ENCODE measurements around the gene SLC2A10. TPM values are rescaled to one million over a fixed set of nuclear protein-coding genes. Genes with fewer than 3 reads are reported as not detected.

Gene SLC2A10
- total RNA-seq (2014; rRNA removed; shearing (Covaris generic)) (7.9 and 14.6 TPM in 2 replicates), polyA plus RNA-seq (2016; fragmentation: Nextera tagmentation; extraction: Ambion mirVana) (4.3 and 4.9 TPM in 2 replicates)
- long read RNA-seq = 0 reads

DNA sequence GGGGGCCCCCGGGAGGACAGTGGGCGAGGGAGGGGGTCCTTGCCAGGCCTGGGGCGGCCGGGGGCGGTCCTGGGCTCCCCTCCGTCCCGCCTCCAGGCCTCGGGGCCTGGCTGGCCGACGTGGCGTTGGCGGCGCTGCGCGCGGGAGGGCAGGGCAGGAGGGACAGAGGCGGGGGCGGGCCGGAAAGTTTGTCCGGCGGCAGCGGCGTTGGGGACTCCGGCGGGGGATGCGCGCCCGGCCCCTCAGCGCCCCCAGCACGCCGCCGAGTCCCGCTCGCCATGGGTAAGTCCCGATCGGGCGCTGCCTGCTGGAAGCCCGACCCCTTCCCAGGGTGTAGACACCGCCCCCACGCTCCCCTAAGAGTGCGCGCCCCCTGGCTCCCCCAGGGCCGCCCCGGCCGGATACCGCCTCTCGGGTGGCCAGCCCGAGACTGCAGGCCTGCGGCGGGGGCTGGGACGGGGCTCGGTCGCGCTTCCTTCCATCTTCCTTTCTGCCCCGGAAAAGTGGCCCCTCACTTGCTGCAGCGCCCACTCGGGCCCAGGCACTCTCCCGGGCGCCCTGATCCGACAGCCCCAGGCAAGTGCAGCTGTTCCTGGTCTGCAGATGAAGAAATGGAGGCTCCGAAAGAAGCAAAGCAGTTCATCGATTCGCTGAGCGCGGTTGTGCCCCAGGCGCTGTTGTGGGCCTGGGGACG is at the start of gene SLC2A10:
SLC2A10 (plus strand) TSS at position 191 of the 694 bp plus-strand sequence; CDS start at position 279, 88 bp downstream.
- Histone ChIP-seq H2AFZ (peak within 1 kb of the TSS; percentile 92), H3K9me2 (ENCODE audit: insufficient read depth) (no peaks in the 10 kb centered on the region), H3F3A (replicated peaks; ENCODE audit: low read depth) (peaks cover 12% of the 10 kb centered on the region; the same call in 1 of the 2 replicates), H3K4me2 (peak within 1 kb of the TSS; percentile 88), H3K27ac (ENCODE audit: low read depth) (peak within 1 kb of the TSS; percentile 27; the same call in 1 of the 2 replicates), H3K36me3 (ENCODE audit: insufficient read depth) (0 out of 2 replicates have a peak, but pooled peaks cover 5% of the 10 kb centered on the region), H3K27me3 (ENCODE audit: insufficient read depth) (no peaks in the 10 kb centered on the region), H3K4me1 (ENCODE audit: insufficient read depth) (peaks cover 22% of the 10 kb centered on the region; the same call in 1 of the 2 replicates), H4K20me1 (replicated peaks; ENCODE audit: insufficient read depth) (no peaks in the 10 kb centered on the region), H3K4me3 (peak within 1 kb of the TSS; percentile 84), H3K79me2 (replicated peaks; ENCODE audit: insufficient read depth) (no peaks in the 10 kb centered on the region)
- Mint-ChIP-seq H3K27ac (peak within 1 kb of the TSS; percentile 52; the same call in 1 of the 2 replicates), H3K27me3 (ENCODE audit: insufficient read depth, low read depth, poor library complexity) (peaks cover 20% of the 10 kb centered on the region), H3K9me3 (peaks cover 22% of the 10 kb centered on the region; the same call in 2 of the 3 replicates), H3K4me1 (peaks cover 24% of the 10 kb centered on the region), H3K36me3 (ENCODE audit: low read depth) (peaks cover 9% of the 10 kb centered on the region), H3K4me3 (peak within 1 kb of the TSS; percentile 86)
- no peak for TF ChIP-seq ZNF114 (CRISPR knock-in tag; IDR thresholded peaks at IDR 0.05)
- 0 out of 2 replicates have a peak, but pooled peaks have one; percentile 12 for TF ChIP-seq POLR2AphosphoS5 (IDR thresholded peaks at IDR 0.05; ENCODE audit: low read depth)
- TF ChIP-seq, protein P1, sequence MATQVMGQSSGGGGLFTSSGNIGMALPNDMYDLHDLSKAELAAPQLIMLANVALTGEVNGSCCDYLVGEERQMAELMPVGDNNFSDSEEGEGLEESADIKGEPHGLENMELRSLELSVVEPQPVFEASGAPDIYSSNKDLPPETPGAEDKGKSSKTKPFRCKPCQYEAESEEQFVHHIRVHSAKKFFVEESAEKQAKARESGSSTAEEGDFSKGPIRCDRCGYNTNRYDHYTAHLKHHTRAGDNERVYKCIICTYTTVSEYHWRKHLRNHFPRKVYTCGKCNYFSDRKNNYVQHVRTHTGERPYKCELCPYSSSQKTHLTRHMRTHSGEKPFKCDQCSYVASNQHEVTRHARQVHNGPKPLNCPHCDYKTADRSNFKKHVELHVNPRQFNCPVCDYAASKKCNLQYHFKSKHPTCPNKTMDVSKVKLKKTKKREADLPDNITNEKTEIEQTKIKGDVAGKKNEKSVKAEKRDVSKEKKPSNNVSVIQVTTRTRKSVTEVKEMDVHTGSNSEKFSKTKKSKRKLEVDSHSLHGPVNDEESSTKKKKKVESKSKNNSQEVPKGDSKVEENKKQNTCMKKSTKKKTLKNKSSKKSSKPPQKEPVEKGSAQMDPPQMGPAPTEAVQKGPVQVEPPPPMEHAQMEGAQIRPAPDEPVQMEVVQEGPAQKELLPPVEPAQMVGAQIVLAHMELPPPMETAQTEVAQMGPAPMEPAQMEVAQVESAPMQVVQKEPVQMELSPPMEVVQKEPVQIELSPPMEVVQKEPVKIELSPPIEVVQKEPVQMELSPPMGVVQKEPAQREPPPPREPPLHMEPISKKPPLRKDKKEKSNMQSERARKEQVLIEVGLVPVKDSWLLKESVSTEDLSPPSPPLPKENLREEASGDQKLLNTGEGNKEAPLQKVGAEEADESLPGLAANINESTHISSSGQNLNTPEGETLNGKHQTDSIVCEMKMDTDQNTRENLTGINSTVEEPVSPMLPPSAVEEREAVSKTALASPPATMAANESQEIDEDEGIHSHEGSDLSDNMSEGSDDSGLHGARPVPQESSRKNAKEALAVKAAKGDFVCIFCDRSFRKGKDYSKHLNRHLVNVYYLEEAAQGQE (IDR thresholded peaks at IDR 0.05; ENCODE audit: unreplicated experiment) = no peak
- TF ChIP-seq, protein P2, sequence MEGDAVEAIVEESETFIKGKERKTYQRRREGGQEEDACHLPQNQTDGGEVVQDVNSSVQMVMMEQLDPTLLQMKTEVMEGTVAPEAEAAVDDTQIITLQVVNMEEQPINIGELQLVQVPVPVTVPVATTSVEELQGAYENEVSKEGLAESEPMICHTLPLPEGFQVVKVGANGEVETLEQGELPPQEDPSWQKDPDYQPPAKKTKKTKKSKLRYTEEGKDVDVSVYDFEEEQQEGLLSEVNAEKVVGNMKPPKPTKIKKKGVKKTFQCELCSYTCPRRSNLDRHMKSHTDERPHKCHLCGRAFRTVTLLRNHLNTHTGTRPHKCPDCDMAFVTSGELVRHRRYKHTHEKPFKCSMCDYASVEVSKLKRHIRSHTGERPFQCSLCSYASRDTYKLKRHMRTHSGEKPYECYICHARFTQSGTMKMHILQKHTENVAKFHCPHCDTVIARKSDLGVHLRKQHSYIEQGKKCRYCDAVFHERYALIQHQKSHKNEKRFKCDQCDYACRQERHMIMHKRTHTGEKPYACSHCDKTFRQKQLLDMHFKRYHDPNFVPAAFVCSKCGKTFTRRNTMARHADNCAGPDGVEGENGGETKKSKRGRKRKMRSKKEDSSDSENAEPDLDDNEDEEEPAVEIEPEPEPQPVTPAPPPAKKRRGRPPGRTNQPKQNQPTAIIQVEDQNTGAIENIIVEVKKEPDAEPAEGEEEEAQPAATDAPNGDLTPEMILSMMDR (conservative IDR thresholded peaks at IDR 0.05; ENCODE audit: low read depth in 2 of 2) = no peak
- no peak for TF ChIP-seq NANOG (IDR thresholded peaks at IDR 0.05; ENCODE audit: borderline replicate concordance)
- peak; percentile 80 for DNase-seq (ENCODE audit: low spot score)
- ATAC-seq = peak; percentile 82

- ATAC-seq (no peak), DNase-seq (ENCODE audit: low spot score) (no peak)
- no peaks in the 10 kb centered on the region for H3K4me1 ChIP-seq (ENCODE audit: insufficient read depth)
- H3K4me3 Mint-ChIP-seq = no peak overlapping the region
- no peaks in the 10 kb centered on the region for H3K9me3 Mint-ChIP-seq
- H3K79me2 ChIP-seq (replicated peaks; ENCODE audit: insufficient read depth) = no peaks in the 10 kb centered on the region
- H3K36me3 ChIP-seq (ENCODE audit: insufficient read depth) = 0 out of 2 replicates have a peak, but pooled peaks cover 3% of the 10 kb centered on the region
- no peak overlapping the region for H3K27ac ChIP-seq (ENCODE audit: low read depth)
- no peak overlapping the region for H2AFZ ChIP-seq
- H3F3A ChIP-seq (replicated peaks; ENCODE audit: low read depth) = no peaks in the 10 kb centered on the region
- no peak overlapping the region for H3K4me2 ChIP-seq
- H4K20me1 ChIP-seq (replicated peaks; ENCODE audit: insufficient read depth) = 0 out of 2 replicates have a peak, but pooled peaks cover 2% of the 10 kb centered on the region
- H3K4me1 Mint-ChIP-seq = peaks cover 9% of the 10 kb centered on the region; the same call in 2 of the 3 replicates
- H3K36me3 Mint-ChIP-seq (ENCODE audit: low read depth) = no peaks in the 10 kb centered on the region
- no peaks in the 10 kb centered on the region for H3K27me3 ChIP-seq (ENCODE audit: insufficient read depth)
- H3K27me3 Mint-ChIP-seq (ENCODE audit: insufficient read depth, low read depth, poor library complexity) = peaks cover 2% of the 10 kb centered on the region
- 0 out of 2 replicates have a peak, but pooled peaks cover 4% of the 10 kb centered on the region for H3K9me2 ChIP-seq (ENCODE audit: insufficient read depth)
- no peak overlapping the region for H3K27ac Mint-ChIP-seq
- H3K4me3 ChIP-seq = no peak overlapping the region
- TF ChIP-seq ETS1 (IDR thresholded peaks at IDR 0.05) = no peak
- TF ChIP-seq ZNF114 (CRISPR knock-in tag; IDR thresholded peaks at IDR 0.05) = no peak
- TF ChIP-seq CREB1 (CRISPR knock-in tag; IDR thresholded peaks at IDR 0.05; ENCODE audit: low read depth) = no peak
- no peak for TF ChIP-seq EZH2 (IDR thresholded peaks at IDR 0.05; ENCODE audit: low read depth, unreplicated experiment)
- no peak for TF ChIP-seq STAT1 (IDR thresholded peaks at IDR 0.05; ENCODE audit: unreplicated experiment)
- TF ChIP-seq POLR2AphosphoS5 (IDR thresholded peaks at IDR 0.05; ENCODE audit: low read depth) = no peak
- TF ChIP-seq, protein P2 (conservative IDR thresholded peaks at IDR 0.05; ENCODE audit: low read depth in 2 of 2) = no peak
- TF ChIP-seq ZNF331 (CRISPR knock-in tag; IDR thresholded peaks at IDR 0.05; ENCODE audit: low read depth) = no peak
These were observed 49.0 kb upstream of the SLC2A10 start for GRCh38 chr20:46660487-46660886.

Data from GM23338 (cell line).